GM13977 (cell line): ENCODE measurements around the gene NUP58.
"Not testable (repeated sequence)": the region's sequence is repeated elsewhere in the genome, so short reads cannot be mapped to it uniquely, and the experiment has no call there.

Experiments
- DNase-seq: peaks from one replicate; pipeline ENCODE4 v3.0.0; 2012; ENCODE audit warnings: low spot score
- in situ Hi-C: fragments of 300-500 bp; cut with MboI; formaldehyde crosslinking; loops from one replicate; pipeline ENCODE4 v1.12.0; 2022; ENCODE audit warnings: low sequenced_read_pairs, low pct_unique_long_range_greater_than_20kb, mixed read lengths, inconsistent platforms; ENCODE audit not compliant: unreplicated experiment
- TF ChIP-seq, protein P1 (sequence below): IDR thresholded peaks from 2 replicates; pipeline ENCODE4 v1.5.1; 2012; ENCODE audit warnings: mild to moderate bottlenecking, control low read depth; ENCODE audit not compliant: insufficient read depth; ENCODE audit errors: extremely low read depth, missing control alignments

The NUP58 gene

DNA sequence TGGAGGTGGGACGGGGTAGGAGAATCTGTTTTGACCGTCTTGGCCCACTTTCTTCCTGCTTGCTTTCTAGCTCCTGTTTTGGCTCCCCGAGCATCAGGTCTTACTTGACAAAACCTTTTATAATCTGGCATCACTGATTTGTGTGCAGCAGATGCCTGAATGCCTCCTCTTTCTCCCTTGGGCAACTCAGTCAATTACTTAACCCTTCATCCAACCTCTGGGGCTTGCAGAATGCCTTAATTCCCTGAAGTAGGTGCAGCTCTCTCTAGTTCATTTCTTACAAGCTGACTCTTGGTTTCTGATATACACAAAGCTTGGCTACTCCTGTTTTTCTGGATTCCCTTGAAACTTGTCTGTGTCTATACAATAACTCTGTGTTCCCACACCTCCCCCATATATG, 5.7 kb upstream of the NUP58 start:
- TF ChIP-seq, protein P1, sequence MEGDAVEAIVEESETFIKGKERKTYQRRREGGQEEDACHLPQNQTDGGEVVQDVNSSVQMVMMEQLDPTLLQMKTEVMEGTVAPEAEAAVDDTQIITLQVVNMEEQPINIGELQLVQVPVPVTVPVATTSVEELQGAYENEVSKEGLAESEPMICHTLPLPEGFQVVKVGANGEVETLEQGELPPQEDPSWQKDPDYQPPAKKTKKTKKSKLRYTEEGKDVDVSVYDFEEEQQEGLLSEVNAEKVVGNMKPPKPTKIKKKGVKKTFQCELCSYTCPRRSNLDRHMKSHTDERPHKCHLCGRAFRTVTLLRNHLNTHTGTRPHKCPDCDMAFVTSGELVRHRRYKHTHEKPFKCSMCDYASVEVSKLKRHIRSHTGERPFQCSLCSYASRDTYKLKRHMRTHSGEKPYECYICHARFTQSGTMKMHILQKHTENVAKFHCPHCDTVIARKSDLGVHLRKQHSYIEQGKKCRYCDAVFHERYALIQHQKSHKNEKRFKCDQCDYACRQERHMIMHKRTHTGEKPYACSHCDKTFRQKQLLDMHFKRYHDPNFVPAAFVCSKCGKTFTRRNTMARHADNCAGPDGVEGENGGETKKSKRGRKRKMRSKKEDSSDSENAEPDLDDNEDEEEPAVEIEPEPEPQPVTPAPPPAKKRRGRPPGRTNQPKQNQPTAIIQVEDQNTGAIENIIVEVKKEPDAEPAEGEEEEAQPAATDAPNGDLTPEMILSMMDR: no peak
- DNase-seq: no peak
- in situ Hi-C loops: no loop called here

DNA sequence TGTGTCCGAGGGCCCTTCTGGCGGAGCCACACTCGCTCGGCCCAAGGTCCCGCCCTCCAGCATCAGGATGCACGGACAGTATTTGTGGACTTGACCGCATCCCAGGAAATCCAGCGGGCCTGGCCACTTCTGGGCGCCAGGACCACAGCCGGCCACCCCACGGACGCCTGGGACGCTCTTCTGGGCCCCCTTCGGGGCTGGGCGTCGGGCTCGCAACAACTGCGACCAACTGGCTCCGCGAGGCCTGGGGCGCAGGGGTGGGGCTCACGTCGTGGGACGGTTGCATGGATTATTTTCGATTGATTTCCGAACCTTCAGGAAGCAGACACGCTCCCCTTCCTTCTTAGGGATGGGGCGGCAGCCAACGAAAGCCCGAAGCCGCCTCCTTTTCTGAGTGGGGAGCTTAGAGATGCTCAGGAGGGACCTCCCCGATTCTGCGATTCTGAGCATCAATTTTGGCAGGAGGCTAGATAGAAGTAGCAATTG, 521 bp upstream of the NUP58 start:
- TF ChIP-seq, protein P1: no peak
- in situ Hi-C loops: no loop called here
- DNase-seq: no peak

DNA sequence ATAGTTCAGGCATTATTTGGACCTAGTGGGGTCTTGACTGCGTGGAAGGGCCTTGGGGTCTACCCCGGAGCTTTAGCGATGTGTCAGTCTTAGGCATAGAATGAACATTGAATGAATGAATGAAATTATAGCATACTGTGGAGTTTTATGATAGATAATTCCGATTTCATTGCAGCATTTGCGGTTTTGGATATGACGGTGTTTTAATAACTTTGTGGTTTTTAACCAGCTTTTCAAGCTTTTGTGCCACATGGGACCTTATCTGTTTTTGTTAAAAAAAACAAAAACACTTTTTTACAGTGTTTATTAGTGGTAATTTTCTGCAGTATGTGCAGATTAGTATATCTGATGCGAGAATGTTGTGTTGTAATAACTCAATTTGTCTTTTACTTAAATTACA, 696 bp downstream of the NUP58 start:
- TF ChIP-seq, protein P1: no peak
- DNase-seq: no peak
- in situ Hi-C loops: no loop called here

DNA sequence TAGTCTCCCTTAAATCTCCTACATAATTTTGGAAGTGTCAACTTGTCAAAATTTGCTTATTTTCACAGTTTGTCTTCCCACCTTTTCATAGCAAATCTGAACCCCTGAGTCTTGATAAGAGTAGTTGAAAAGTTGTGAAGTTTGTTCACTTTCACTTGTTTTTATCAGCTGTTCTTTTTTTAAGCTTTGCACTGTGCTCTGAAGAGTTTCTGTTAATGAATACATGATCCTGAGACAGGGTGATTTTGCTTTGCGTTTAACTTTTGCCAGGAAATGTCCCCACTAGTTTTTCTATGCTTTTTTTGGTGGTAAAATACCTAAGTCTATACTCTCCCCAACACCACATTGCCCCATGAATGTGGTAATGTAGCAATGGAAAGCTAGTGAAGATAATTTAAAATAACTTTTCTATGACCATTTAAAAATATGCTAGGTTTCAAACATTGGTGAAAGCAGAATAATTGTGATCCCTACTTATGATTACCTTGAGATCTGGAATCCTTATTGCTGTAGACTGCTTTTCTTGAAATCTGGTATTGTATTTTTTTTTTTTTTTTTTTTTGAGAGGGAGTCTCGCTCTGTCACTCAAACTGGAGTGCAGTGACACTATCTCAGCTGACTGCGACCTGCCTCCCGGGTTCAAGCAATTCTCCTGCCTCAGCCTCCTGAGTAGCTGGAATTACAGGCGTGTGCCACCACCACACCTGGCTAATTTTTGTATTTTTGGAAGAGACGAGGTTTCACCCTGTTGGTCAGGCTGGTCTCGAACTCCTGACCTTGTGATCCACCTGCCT, 5.4 kb downstream of the NUP58 start:
- in situ Hi-C loops: no loop called here
- DNase-seq: no peak
- TF ChIP-seq, protein P1: no peak

DNA sequence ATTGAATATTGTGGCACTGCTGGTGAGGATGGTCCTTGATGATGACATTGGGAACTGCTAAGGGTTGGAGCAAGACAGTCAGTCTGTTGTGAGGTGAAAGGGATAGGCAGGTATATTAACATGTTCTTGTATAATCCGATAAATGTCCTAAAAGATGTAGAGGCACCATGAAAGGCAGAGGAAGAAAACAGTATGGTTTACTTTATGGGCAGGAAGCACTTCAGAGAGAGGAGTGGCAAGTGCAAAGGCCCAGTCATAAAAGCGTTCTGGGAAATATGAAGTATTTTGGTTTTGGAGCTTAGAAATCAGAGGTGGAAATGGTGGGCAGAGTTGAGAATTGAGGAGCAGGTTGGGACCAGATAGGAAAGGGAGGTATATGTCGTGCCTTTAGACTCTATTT, 9.5 kb downstream of the NUP58 start:
- no peak for DNase-seq
- TF ChIP-seq, protein P1: no peak
- in situ Hi-C loops: no loop called here

DNA sequence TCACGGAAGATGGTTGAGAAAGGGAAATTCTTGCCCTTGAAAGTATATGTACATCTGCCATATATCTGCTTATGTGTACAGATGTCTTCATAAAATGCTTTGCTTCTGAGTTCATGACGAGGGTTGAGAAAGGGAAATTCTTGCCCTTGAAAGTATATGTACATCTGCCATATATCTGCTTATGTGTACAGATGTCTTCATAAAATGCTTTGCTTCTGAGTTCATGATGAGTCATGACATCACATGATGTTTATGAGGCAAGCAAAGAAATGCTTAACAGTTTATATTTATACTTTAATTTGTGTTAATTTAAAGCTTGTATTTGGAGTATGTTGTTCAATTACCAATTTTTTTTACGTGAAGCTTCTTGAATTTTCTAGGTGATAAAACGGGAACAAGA, 17.5 kb downstream of the NUP58 start:
- in situ Hi-C loops, DNase-seq: not testable (repeated sequence)

DNA sequence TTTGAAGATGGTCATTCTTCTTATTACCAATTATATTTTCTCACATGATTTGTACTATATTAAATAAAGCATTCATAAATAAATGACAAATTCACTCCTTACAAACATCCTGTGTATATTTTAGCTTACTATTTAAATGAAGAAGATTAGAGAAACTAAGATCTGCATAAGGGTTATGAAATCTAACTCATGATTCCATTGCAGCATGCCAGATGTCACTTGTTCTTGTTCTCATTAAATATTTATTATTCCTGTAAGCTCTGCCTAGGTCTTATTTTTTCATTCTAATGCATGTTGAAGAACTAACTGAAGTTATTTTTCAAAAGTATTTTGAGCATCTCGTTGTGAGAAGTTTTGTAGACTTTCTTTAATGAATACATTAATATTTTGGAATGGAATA, 18.3 kb downstream of the NUP58 start:
- in situ Hi-C loops: no loop called here
- no peak for DNase-seq
- TF ChIP-seq, protein P1: no peak
